NCI-H2171 (cell line): Measurements from ENCODE around the gene TMEM243.

Source experiments
- DNase-seq: peaks from one replicate; lab custom pipeline; 2025; lab: John Stamatoyannopoulos, UW

The TMEM243 gene

DNA sequence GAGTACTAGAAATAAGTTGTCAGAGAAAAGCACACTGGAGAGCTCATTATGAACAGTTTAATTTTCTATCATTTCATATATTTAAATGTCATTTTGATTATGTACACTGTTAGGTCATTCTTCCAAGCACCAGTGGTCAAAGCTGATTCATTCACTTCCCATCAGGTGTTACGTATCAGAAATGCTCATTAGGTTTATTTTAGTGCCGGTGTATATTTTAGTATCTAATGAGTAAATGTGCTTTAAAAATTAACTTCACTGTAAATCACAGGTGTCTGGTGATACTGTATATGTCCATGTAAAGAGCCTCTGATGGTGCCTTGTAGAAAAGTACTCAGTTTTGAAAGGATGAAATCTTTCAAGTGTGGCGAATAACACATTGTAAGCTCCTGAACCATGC lies 63.7 kb downstream of the TMEM243 start:
- DNase-seq = no peak

DNA sequence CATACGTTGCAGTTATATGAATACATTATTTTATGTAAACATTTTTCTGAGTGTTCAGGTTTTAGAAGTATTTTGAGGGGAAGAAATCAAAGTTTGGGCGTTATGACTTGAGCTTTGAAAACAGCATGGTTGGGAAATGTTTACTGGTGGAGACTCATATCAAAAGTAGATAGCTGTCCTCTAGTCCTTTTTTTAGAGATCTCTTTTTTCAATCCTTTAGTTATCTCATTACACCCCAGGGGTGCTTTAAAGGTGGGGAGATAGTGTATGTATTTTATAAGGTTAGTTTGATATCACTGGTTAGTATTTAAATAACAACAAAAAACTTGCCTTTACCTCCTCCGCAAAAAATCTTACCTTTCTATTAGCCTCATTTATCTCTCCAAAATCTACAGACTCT lies 65.0 kb downstream of the TMEM243 start:
- DNase-seq = no peak

DNA sequence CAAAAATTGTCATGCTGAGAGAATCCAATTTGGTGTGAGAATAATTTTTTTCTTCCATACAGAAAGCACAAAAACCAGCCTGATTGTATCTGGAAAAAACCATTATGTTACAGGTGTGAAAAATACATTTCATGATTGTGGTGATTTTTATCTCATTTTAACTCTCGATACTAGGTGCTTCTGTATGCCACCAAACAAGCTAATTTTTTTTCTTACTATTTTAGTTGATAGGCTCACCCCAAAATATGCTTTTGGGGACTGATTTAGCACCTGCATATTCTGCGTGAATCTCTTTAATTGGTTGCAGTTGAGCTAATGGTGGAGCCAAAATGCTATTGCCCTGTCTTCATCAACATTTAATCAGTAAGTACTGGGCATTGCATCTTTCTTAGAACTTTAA lies 65.4 kb downstream of the TMEM243 start:
- no peak for DNase-seq

DNA sequence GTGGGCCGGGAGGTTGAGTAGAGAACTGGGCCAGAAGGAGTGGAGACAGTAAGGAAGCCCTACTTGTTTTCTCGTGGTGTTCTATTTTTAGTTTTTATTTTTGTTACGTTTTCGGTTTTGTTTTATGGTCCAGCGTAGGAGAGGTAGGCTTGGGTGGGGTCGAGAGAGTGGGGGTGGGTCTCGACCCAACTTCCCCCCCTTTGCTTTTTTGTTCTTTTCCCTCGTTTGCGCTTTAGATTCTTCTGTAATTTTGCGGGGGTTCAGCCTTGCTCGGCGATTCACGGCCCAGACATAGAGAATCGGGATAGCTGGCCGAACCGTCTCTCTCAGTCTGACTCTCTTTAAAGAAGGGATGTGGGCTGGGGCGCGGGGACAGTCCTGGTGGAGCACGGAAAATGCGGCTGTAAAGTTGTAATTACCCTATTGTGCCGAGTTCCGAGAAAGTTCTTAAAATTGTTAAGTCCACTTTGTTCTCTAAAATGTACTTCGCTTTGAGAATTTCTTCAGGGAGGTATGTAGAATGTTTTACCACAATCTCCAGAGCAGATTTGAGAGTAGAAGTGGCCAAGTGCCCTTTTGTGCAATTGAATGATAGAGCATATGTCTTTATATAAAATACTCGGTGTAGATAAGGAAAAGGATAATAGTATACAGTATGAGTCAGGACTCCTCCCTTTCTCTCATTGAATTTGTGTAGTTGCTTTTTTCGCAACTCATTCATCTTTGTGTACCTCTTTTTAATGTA lies 66.5 kb downstream of the TMEM243 start:
- DNase-seq = peak; percentile 11

DNA sequence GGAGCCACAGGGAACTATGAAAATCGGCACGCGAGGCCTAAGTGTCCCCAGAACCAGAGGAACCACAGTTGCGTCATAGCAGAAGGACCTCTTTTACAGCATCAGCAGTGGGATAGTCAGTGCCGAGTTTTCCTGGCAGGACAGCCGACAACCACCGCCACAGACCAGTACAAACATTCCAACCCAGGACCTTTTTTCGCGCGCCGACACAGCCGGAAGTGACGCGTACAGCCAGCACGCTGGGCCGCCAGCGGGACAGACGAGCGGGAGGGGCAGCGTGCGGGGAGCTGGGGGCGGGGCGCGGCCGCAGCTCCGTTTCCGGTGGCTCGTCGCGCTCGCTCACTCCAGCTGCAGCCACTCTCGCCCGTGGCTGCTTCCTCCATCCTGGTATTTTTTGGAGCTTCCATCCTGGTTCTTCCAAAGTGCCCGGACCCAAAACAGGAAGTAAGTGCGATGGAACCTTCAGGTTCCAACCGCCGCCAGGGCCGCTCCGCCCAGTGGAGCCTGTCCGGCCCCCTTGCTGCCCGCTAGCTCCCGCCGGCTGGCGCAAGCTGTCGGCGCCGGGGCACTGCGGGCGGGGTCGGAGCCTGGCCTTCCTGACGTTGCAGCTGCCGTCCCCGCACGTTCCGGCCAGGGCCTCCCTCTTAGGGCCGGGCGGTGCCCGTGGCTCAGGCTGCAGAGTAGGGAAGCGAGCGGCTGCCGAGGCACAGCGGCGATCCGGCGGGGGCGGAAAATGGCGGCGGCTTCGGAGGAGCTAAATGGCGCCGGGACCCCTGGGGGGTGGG lies 67.2 kb downstream of the TMEM243 start, which contains the start of gene DMTF1:
Gene DMTF1 (plus strand): TSS at position 342 of the 785 bp plus-strand sequence. CDS start 12,489 bp downstream, outside the sequence.
- DNase-seq = peak; percentile 94

DNA sequence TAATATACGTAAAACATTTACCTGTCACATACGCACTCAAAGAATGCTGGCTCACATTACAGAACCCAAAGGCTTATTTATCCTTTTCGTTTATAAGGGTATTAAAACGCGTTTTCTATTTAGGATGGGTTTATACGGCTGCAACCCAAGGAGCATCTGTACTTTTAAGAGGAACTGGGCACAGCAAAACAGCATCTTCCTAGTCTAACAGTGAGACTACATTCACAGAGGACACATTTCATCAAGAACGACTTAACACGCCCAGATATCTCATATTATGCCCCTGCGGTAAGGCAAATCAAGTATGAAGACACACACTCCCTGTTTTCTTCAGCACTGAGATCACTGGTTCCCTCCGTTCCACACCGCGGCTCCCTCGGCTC lies 67.8 kb downstream of the TMEM243 start:
- no peak for DNase-seq

DNA sequence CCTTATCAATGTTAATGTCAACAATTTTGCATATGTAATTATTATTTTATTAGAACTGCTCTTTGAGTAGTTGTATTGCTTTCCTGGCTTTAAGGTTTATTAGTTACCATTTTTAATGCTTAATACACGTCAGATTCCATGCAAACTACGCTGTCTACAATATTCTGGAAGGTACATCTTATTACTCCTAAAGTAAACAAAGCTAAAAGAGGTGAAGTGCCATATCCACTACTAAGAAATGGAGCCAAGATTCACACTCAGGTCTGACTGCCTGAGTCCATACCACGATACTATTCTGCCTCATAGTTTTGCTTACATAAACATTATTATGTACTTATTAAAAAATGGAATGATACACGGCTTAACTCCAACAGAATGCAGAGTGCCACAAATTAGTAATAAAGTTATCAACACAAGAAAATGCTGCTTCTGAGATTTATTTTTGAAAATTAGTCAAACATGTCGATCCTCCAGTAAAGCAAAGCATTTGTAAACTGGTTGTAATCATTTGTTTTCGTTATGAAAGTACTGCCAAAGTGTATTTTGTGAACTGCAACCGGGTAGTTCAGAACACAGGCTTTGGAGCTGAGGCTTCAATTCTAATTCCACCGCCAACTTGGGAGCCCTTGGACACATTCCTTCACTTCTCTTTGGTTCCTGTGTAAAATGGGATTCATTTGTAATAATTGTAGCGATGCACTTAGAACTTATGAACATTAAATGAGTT lies 68.4 kb downstream of the TMEM243 start:
- no peak for DNase-seq

DNA sequence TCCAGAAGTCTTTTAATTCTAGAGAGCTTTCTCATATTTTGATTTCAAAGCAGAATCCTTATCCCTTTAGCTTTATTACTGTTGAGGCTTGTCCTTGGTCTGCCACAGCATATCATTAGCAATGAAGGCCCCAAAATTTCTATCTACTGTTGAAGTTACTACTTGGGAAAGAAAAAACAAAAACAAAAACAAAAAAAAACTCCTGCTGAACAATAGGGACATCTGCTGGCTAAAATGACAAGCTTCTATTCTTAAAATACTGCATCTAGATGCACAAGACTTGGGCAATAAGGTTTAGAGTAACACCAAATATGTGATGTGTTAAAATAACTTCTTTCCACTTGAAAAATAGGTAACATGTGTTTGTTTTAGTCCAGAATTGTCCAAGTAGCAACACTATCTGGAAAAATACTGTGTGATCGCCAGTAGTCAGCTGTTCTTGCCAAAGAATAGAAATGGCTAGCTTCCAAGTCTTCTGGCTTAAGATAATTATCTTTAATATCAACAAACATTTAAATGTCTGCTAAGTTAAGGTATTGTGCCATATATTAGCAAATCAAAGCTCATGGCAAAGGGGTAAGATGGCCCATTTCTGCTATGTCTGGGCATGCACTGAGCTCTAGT lies 71.1 kb downstream of the TMEM243 start:
- DNase-seq = no peak

DNA sequence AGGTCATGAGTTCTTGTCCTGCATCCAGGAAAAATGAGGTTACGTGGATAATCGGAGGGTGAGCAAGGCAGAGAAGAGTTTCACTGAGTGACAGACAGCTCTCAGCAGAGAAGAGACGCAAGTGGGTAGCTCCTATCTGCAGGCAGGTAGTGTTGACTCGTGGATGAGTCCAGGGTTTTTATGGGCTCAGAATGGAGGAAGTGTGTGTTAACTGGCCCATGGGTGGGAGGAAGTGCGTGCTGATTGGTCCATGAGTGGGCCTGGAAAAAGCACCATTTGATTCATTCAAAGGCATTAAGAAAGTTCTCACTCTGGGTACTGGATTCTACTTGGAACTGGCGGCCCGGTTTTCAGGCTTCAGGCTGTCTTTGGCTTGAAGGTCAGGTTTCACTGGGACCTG lies 72.0 kb downstream of the TMEM243 start:
- no peak for DNase-seq

DNA sequence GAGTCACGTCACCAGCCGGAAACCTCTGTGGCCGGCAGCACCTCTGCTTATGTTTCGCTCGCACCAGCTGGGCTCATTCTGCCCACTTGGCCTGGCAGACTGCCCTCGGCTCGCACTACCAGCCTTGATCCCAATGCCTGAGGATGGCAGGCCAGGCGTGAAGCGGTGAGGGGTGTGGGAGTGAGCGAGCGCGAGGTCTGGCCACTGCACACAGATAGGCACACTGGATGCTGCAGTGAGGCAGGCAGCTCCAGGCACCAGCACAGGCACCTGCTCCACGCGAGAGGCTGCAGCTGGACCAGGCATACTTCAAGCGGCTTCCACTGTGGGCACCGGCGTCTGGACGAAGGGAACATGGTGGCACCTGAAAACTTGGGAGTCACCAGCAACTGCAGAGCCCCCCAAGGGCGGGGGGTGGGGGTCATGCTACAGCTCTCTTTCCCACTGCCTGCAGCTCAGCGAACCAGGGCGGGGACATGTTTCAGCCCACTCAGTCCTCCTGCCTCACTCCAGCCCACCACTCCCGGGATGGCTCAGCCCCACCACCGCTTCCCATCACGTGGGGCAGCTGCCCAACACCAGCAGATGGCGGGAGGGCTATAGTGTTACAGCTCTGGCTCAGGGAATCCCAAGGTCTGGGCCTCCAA lies 72.7 kb downstream of the TMEM243 start:
- no peak for DNase-seq
